GM19025 (cell line): ENCODE data around the gene RNF112.
"Not testable (repeated sequence)": the region's sequence is repeated elsewhere in the genome, so short reads cannot be mapped to it uniquely, and the experiment has no call there.

ENCODE experiments used
- ATAC-seq: cut with Tn5 transposase; IDR thresholded peaks from one replicate; pipeline ENCODE4 v1.9.1; 2021; ENCODE audit warnings: mild to moderate bottlenecking, low read depth, moderate library complexity; ENCODE audit not compliant: unreplicated experiment

RNF112 gene

DNA sequence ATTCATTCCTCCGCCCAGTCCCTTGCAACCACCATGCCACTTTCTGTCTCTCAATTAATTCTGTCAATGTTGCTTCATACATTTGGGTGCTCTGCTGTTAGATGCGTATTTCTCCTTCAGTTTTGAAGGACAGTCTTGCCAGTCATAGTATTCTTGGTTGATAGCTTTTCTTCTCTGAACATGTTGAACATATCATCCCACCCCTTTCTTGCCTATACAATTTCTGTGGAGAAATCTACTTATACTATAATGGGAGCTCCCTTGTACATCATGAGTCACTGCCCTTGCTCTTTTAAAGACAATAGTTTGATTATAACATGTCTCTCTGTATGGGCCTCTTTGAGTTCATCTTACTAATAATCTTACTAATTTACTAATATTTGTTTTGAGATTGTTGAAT is 34.1 kb downstream of the RNF112 start:
- ATAC-seq: no peak

- ATAC-seq: not testable (repeated sequence)
Observed at GRCh38 chr17:19446577-19446976, 35.5 kb downstream of the RNF112 start.

- ATAC-seq: no peak
Observed at GRCh38 chr17:19447085-19447583, 36.1 kb downstream of the RNF112 start.

- no peak for ATAC-seq
Observed at GRCh38 chr17:19448341-19449268, 37.6 kb downstream of the RNF112 start.

- ATAC-seq: no peak
Observed at GRCh38 chr17:19449656-19450055, 38.6 kb downstream of the RNF112 start.

DNA sequence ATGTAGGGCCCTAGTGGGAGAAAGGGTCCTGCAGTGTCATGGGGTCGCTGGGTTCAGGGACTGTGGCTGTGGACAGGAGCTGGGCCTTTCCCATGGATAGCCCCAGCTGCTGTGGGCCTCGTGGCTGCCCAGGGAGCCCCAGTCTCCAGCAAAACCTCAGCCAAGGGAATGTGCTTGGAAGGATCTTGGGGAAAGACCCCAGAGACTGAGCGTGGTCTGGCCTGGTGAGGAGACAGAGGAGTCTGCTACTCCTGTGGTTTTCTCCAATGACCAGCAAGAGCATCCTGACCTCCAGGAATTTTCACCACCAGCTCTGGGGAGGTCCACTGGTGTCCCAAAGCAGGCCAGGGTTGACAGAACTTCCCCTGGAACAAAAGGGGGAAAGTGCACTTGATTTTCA is 42.3 kb downstream of the RNF112 start:
- no peak for ATAC-seq

DNA sequence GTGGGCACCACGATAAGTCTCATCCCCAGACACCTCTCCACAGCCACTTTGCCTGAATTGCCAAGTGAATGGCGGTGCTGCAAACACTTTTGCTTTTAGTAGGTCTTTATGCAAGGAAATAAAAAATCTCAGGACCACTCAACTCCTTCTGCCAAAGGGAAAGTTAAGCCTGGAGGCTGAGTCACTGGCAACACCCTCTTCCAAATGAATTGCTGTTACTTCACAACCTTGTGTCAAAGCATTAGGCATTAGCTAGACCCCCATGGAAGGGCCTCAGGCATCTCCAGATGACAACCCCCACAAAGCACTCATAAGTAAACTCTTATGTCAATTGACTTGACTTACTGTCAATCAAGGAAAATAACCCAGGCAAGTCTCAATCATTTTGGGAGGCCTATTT is 43.0 kb downstream of the RNF112 start:
- ATAC-seq: no peak

DNA sequence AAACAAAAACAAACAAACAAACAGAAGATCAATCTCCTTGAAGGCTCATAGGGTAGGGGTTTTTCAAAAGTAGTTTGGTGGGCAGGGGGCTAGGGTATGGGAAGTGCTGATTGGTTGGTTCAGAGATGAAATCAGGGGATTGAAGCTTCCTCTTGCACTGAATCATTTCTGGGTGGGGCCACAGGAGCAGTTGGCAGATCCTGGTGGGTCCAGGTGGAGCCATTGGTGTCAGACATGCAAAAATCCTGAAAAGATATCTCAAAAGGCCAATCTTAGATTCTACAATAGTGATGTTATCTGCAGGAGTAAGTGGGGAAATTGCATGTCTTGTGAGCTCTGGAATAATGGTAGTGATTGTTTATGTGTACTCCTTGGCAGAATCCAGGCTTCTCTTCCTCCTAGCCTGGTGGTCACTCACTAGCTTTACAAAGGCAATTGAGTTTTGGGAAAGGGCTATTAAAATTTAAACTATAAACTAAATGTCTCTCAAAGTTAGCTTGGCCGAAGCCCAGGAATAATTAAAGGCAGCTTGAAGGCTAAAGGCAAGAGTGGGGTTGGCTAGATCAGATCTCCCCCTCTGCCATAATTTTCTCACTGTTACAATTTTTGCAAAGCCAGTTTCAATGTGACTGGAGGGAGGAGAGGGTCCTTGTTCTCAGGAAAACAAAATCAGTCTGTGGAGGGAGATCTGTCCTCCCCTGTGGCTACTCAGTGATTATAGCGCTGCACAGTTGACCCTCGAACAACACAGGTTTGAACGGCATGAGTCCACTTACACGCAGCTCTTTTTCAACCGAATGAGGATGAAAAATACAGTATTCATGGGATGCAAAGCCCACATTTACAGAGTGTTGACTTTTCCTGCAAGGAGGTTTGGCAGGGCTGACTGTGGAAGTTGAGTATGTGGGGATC is 45.2 kb downstream of the RNF112 start:
- no peak for ATAC-seq

- ATAC-seq: no peak
Observed at GRCh38 chr17:19457046-19457445, 46.0 kb downstream of the RNF112 start.

GRCh38 chr17:19457830-19458271 is 46.8 kb downstream of the RNF112 start:
- ATAC-seq: no peak

DNA sequence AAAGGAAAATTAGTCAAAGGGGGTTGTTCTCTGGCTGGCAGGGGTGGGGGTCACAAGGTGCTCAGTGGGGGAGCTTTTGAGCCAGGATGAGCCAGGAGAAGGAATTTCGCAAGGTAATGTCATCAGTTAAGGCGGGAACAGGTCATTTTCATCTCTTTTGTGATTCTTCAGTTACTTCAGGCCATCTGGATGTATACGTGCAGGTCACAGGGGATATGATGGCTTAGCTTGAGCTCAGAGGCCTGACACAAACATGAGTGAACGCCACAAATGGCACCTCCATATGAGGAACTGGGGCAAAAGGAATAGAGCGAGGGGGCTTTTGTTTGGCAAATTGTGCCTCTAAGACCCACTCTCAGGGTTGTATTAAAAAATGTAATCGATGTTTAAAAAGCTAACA is 47.4 kb downstream of the RNF112 start:
- ATAC-seq: not testable (repeated sequence)

DNA sequence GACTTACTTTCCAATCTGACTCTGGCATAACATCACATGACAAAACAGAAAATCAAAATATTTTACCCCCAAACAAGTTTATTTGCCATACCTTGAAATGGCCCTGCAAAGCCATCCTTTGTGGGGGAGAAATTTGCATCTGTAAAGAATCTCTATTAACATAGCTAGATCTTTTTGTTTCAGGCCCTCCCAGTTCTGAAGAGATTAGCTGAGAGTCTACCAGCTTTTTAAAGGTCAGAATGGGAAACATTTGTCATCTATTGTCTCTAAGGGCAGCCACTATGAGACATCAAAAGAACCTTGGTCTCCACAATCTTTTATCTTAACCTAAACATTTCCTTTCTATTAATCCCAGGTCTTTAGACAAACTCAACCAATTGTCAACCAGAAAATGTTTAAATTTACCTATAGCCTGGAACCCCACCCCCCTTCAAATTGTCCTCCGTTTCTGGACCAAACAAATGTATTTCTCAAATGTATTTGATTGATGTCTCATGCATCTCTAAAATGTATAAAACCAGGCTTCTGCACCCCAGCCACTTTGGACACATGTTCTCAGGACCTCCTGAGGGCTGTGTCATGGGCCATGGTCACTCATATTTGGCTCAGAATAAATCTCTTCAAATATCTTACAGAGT is 48.1 kb downstream of the RNF112 start:
- not testable (repeated sequence) for ATAC-seq

- ATAC-seq: no peak
Observed at GRCh38 chr17:19460700-19461099, 49.7 kb downstream of the RNF112 start.

- ATAC-seq: no peak
Observed at GRCh38 chr17:19461116-19461515, 50.1 kb downstream of the RNF112 start.

- no peak for ATAC-seq
Observed at GRCh38 chr17:19461681-19462080, 50.6 kb downstream of the RNF112 start.

GRCh38 chr17:19462456-19463035 is 51.5 kb downstream of the RNF112 start:
- ATAC-seq: not testable (repeated sequence)

DNA sequence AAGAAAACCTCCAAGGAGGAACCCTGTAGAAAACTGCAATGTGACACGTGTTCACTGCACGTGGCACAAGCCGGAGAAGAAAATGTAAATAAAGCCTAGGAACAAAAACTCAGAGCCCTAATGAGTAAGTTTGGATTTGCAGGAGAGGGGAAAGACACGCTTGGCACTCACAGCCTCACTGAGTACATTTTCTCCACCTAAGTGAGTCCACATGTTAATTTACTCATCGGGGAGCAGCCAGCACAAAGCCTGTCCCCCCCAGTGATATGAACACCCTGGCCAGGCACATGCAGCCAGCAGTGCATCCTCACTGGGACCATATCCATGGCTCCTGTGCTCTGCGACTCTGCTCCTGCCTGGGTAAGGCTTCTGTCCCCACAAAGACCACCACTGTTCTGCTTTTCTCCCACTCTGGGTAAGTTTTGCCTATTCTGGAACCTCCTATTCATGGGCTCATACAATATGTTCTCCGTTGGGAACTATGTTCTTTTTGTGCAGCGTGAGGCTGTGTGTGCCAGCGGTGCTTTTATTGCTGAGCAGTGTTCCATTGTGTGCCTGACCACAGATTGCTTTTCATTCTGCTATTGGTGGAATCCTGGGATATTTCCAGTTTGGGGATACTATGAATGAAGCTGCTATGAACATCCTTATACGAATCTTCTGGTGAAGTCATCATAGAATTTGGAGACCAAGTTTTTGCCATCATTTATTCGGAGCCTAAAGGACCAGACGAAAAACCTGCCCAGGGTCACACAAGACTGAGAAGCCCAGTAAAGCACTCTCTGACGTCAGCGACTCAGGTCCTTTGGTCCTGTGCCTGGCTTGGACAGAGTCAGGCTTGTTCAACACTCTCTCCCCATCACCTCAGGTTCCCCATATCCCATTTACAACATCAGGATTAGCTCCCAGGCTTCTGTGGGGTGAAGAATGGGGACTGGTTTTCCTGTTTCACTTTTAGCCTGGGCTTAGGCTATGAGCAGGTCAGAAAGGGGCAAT is 53.3 kb downstream of the RNF112 start:
- ATAC-seq: no peak
